Astrocyte of the cerebellum (primary cell): Measurements from ENCODE around the gene FAM120A.
"Not testable (repeated sequence)": the region's sequence is repeated elsewhere in the genome, so short reads cannot be mapped to it uniquely, and the experiment has no call there.

Experiments used
- DNase-seq: peaks from one replicate; pipeline ENCODE4 v3.0.0-alpha.2; 2011; ENCODE audit warnings: low read depth
- H3K4me3 ChIP-seq: 2 replicates; pipeline ENCODE4 v1.5.1; 2011; ENCODE audit warnings: mild to moderate bottlenecking, low read depth, low read length, moderate library complexity
- in situ Hi-C: cut with HindIII; loops from 2 replicates; pipeline ENCODE4 v1.10.0; 2017; ENCODE audit warnings: low sequenced_read_pairs
- TF ChIP-seq, protein P1 (sequence below): IDR thresholded peaks from 2 replicates; pipeline ENCODE4 v1.5.1; 2012; ENCODE audit warnings: low read length, low read depth, moderate library complexity, mild to moderate bottlenecking; ENCODE audit errors: missing control alignments

FAM120A gene

DNA sequence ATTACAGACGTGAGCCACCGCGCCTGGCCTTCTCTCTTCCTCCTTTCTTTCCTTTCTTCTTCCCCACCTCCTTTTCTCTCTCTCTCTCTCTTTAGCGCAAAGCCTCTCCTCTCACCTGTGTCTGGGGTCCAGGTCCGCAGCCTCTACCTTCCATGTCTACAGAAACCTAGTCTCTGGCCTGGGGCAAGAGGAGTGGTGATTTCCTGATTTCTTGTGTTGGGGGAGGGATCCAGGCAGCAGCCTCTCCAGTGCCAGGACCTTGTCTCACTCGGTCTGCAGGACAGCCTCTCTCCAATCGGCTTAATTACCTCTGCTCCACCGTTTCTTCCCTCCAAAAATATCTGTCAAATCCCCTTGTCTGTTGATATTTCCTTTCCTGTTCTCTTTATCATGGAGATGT, 16.1 kb upstream of the FAM120A start:
- no peak for DNase-seq
- in situ Hi-C loops = no loop called here
- no peak overlapping the region for H3K4me3 ChIP-seq
- TF ChIP-seq, protein P1, sequence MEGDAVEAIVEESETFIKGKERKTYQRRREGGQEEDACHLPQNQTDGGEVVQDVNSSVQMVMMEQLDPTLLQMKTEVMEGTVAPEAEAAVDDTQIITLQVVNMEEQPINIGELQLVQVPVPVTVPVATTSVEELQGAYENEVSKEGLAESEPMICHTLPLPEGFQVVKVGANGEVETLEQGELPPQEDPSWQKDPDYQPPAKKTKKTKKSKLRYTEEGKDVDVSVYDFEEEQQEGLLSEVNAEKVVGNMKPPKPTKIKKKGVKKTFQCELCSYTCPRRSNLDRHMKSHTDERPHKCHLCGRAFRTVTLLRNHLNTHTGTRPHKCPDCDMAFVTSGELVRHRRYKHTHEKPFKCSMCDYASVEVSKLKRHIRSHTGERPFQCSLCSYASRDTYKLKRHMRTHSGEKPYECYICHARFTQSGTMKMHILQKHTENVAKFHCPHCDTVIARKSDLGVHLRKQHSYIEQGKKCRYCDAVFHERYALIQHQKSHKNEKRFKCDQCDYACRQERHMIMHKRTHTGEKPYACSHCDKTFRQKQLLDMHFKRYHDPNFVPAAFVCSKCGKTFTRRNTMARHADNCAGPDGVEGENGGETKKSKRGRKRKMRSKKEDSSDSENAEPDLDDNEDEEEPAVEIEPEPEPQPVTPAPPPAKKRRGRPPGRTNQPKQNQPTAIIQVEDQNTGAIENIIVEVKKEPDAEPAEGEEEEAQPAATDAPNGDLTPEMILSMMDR = no peak

DNA sequence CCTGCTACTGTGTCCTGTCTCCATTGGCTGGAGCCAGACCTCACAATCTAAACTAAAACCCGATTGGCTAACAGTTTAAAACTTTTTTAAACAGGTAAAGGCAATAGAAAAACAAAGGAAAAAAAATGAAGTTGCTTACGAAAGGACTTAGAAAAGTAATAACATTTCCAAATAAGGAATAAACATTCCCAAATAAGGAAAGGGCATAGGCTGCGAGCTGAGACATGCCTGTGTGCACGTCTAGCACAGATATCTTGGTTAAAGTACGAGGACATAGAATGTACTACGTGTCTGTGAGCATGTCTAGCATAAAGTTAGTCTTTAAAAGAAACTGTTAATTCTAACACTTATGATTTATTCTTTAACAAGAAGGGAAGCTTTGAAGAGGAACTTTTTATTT, 15.3 kb upstream of the FAM120A start:
- no peak for DNase-seq
- no peak overlapping the region for H3K4me3 ChIP-seq
- TF ChIP-seq, protein P1 = no peak
- in situ Hi-C loops = no loop called here

DNA sequence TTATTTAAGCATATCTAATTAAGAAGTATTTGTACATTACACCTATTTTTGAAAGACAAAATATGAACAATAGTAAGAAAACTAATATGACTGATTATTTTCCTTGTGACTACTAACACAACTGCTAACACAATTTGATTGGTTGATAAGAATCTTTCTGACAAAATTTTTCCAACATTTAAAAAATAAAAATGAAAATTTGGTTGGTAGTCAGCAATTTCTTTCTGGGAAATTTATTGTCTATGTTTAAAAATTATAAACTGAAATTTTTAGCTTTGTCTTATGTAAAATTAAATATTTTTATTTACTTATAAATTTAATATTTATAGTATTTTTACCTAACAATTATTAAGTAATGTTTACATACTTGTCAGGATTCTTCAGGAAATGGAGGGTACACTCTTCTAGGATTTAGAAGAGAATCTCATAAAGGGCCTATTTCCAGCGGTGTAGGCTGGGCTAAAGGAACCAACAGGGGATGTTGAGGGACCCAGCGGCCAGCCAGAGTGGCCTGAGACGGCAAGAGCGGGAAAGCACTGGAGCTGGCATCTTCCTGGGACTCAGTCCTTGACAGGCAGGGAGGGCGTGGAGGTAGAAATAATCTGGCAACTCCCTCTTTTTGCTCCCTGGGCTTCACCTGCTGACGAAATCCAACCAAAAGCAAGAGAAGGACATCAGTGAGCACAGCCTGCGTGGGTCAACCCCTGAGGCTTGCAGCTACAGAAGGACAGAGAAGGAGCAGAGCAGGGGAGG, 14.7 kb upstream of the FAM120A start:
- no peak for DNase-seq
- TF ChIP-seq, protein P1 = no peak
- no peak overlapping the region for H3K4me3 ChIP-seq
- in situ Hi-C loops = no loop called here

DNA sequence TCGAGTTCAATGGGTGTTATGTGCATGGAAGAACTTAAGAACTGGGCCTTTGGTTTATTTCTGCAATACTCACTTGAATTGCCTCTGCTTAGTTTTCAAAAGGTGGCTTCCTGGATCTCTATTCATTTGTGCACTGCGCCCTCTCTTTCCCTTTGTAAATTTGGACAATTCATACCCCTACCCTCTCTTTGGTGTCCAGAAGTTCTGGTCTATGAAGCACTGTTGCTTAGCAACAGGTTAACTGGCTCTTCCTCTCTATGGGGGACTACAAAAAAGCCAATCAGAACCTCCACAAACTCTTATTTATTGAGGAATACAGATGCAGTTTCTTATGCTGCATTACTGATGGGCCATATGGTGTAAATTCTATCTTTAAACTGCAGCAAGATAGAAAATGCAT, 13.5 kb upstream of the FAM120A start:
- no peak overlapping the region for H3K4me3 ChIP-seq
- in situ Hi-C loops = no loop called here
- TF ChIP-seq, protein P1 = no peak
- no peak for DNase-seq

DNA sequence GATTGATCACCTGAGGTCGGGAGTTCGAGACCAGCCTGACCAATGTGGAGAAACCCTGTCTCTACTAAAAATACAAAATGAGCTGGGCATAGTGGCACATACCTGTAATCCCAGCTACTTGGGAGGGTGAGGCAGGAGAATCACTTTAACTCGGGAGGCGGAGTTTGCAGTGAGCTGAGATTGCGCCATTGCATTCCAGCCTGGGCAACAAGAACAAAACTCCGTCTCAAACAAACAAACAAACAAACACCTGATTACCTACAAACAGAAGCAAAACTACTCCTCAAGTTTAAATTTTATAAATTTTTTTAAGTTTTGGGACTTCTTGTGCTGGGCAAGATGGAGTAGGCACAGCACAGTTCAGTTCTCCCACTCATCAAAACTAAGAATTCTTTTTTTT, 12.2 kb upstream of the FAM120A start:
- DNase-seq, H3K4me3 ChIP-seq, in situ Hi-C loops: not testable (repeated sequence)

DNA sequence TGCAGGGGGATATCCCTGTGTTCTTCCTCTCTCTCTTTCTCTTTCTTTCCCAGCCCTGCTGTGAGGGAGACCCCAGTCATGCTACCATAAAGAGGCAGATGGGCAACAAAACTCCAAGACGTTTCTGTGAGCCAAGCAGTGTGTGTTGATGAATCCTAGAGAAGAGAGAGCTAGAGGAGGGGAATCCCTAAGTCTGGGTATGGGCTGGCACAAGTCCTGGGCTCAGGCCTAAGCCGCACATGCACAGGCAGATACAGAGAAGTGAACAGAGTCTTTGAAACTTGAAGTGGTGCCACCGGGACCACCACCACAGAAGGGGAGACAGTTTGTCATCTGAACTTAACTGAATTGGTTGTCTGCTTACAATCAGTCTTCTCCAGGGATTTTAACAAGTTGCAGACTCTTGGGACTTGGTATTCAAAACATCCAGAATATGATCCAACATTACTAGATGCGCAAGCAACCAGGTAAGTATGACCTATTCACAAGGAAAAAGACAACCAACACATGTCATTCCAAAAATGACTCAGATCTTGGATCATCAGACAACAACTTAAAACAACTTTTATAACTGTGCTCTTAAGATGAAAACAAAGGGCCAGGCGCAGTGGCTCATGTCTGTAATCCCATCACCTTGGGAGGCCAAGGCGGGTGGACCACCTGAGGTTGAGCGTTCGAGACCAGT, 10.4 kb upstream of the FAM120A start:
- TF ChIP-seq, protein P1 = no peak
- H3K4me3 ChIP-seq = no peak overlapping the region
- in situ Hi-C loops = no loop called here
- no peak for DNase-seq

DNA sequence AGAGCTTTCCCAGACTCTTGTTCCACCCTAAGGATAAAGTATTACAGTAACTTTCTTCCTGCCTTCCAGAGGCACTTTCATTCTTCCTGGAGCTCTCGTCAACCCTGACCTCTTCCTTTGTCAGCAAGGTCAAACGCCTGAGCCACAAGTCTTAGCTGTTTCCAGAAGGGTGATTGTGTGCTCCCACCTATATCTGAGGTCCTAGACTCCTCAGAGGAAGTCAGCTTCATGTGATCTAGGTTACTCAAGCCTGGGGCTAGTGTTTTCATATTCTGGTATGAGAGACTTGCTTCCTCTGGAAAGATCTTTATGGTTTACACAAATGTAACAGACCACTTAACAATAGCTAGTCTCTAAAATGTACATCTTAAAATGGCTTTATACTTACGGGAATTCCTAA, 5.4 kb upstream of the FAM120A start:
- DNase-seq = no peak
- in situ Hi-C loops = no loop called here
- TF ChIP-seq, protein P1 = no peak
- H3K4me3 ChIP-seq = no peak overlapping the region
